Lower lobe of right lung (tissue), 2 donors: ENCODE data around the gene PKD2. TPM values are rescaled to one million over a fixed set of nuclear protein-coding genes. Genes with fewer than 3 reads are reported as not detected.

Experiments
- ATAC-seq, 2 donors: fragments of 200-7000 bp; cut with Tn5 transposase; one replicate each; pipeline ENCODE4 v1.9.1; 2020 to 2022; ENCODE audit warnings: mild to moderate bottlenecking in 2 of 2, moderate library complexity in 2 of 2
- DNase-seq: peaks from one replicate; pipeline ENCODE4 v3.0.0-alpha.2; 2020
- H3K27ac ChIP-seq: fragments of 200-600 bp; one replicate; pipeline ENCODE4 v1.8.0; 2022
- H3K27me3 ChIP-seq: fragments of 200-600 bp; one replicate; pipeline ENCODE4 v1.8.0; 2022; ENCODE audit warnings: low read depth
- H3K36me3 ChIP-seq: fragments of 200-600 bp; one replicate; pipeline ENCODE4 v1.8.0; 2022; ENCODE audit warnings: mild to moderate bottlenecking
- H3K4me1 ChIP-seq: fragments of 200-600 bp; one replicate; pipeline ENCODE4 v1.8.0; 2022
- H3K4me3 ChIP-seq: fragments of 200-600 bp; one replicate; pipeline ENCODE4 v1.8.0; 2022; ENCODE audit warnings: mild to moderate bottlenecking
- H3K9me3 ChIP-seq: fragments of 200-600 bp; one replicate; pipeline ENCODE4 v1.8.0; 2022
- CTCF ChIP-seq: fragments of 200-600 bp; IDR thresholded peaks from one replicate; pipeline ENCODE4 v1.8.0; 2022; ENCODE audit warnings: antibody characterized with exemption, mild to moderate bottlenecking
- intact Hi-C: fragments of 100-400 bp; cut with DNase I; formaldehyde crosslinking; loops from one replicate; pipeline ENCODE4 v1.11.0; 2022
- total RNA-seq: library from RNA; stranded (reverse); fragmentation: NEBNext Ultra II Directional; extraction: Animal tissue kit (Norgen Biotek cat#: 25700); gene quantifications from one replicate; pipeline ENCODE4 v1.2.1, GENCODE V29; 2021
- donor health status: DM: no; HTN: yes; CAD: no; lungs with severe emphysema.

Gene PKD2
- total RNA-seq, 1 donor from 2014 or later, result 21.4 TPM

GRCh38 chr4:88064410-88064809, 57.0 kb downstream of the PKD2 start:
- no peak for TF ChIP-seq CTCF
- H3K27me3 ChIP-seq, result no peaks in the 10 kb centered on the region
- intact Hi-C loops, result no loop called here
- DNase-seq, result no peak
- H3K4me1 ChIP-seq, result no peaks in the 10 kb centered on the region
- no peak overlapping the region for H3K27ac ChIP-seq
- no peaks in the 10 kb centered on the region for H3K9me3 ChIP-seq
- H3K4me3 ChIP-seq, result no peak overlapping the region
- ATAC-seq, result no peak
- H3K36me3 ChIP-seq, result peaks cover 76% of the 10 kb centered on the region

- Histone ChIP-seq H3K4me3 (no peak overlapping the region), H3K9me3 (peaks cover 6% of the 10 kb centered on the region), H3K27ac (no peak overlapping the region), H3K4me1 (no peaks in the 10 kb centered on the region), H3K36me3 (peaks cover 80% of the 10 kb centered on the region), H3K27me3 (no peaks in the 10 kb centered on the region)
- no peak for ATAC-seq
- no peak for DNase-seq
- no peak for TF ChIP-seq CTCF
- intact Hi-C loops, result no loop called here
Observed at GRCh38 chr4:88070031-88070430, 62.6 kb downstream of the PKD2 start.

GRCh38 chr4:88075336-88075735, 67.9 kb downstream of the PKD2 start:
- intact Hi-C loops, result no loop called here
- Histone ChIP-seq H3K27me3 (no peaks in the 10 kb centered on the region), H3K4me3 (no peak overlapping the region), H3K4me1 (no peaks in the 10 kb centered on the region), H3K36me3 (peaks cover 72% of the 10 kb centered on the region), H3K9me3 (peaks cover 6% of the 10 kb centered on the region), H3K27ac (no peak overlapping the region)
- no peak for DNase-seq
- no peak for TF ChIP-seq CTCF
- ATAC-seq, result no peak

GRCh38 chr4:88077911-88078524, 70.6 kb downstream of the PKD2 start:
- no peak for DNase-seq
- peaks cover 47% of the 10 kb centered on the region for H3K36me3 ChIP-seq
- ATAC-seq, result peak in 1 of 2 donors; percentile 55

GRCh38 chr4:88078579-88078978, 71.1 kb downstream of the PKD2 start:
- Histone ChIP-seq H3K27ac (no peak overlapping the region), H3K27me3 (no peaks in the 10 kb centered on the region), H3K4me1 (no peaks in the 10 kb centered on the region), H3K9me3 (no peaks in the 10 kb centered on the region), H3K36me3 (peaks cover 45% of the 10 kb centered on the region), H3K4me3 (no peak overlapping the region)
- intact Hi-C loops, result no loop called here
- DNase-seq (no peak), ATAC-seq (no peak)
- no peak for TF ChIP-seq CTCF

More at GRCh38 chr4:88077911-88078524, 70.6 kb downstream of the PKD2 start:
- no peaks in the 10 kb centered on the region for H3K27me3 ChIP-seq
- no peaks in the 10 kb centered on the region for H3K4me1 ChIP-seq
- no peak for TF ChIP-seq CTCF
- no peaks in the 10 kb centered on the region for H3K9me3 ChIP-seq
- no peak overlapping the region for H3K4me3 ChIP-seq
- no peak overlapping the region for H3K27ac ChIP-seq
- intact Hi-C loops, result no loop called here
